OCI-LY1 (cell line): Measurements from ENCODE around the gene UBR3.

ENCODE experiments used
- CTCF ChIP-seq: fragments of 200-600 bp; sonication (generic), shearing (Covaris generic); IDR thresholded peaks from 2 replicates; pipeline ENCODE4 v1.5.1; 2017; ENCODE audit warnings: mild to moderate bottlenecking, antibody characterized with exemption, low read length, moderate library complexity, mixed read lengths
- EZH2 ChIP-seq: fragments of 200-600 bp; sonication (generic), shearing (Covaris generic); IDR thresholded peaks from 2 replicates; pipeline ENCODE4 v1.8.0; 2017; ENCODE audit warnings: borderline replicate concordance, mixed run types, mild to moderate bottlenecking, antibody characterized with exemption, low read length, moderate library complexity, mixed read lengths

GRCh38 chr2:169782513-169782912 lies 44.7 kb upstream of the UBR3 start:
- TF ChIP-seq CTCF (no peak), EZH2 (no peak)
